ENCODE results near the gene TMEM183A.
"Not testable (repeated sequence)": the region's sequence is repeated elsewhere in the genome, so short reads cannot be mapped to it uniquely, and the experiment has no call there.

- peak; percentile 48 for TF ChIP-seq CTCF (IDR thresholded peaks at IDR 0.05)
- not testable (repeated sequence) for TF ChIP-seq REST (IDR thresholded peaks at IDR 0.05; ENCODE audit: insufficient read depth in 1 of 2, low read depth in 2 of 2, low read length in 1 of 2); POLR2AphosphoS5 (IDR thresholded peaks at IDR 0.05; ENCODE audit: low read depth, low read length)
Observed at GRCh38 chr1:203022855-203023254, 15.7 kb downstream of the TMEM183A start.

All from Panc1 (cell line).